Thyroid gland (tissue), 4 donors: Measurements from ENCODE around the gene LCNL1.

Source experiments
- POLR2A ChIP-seq, 2 donors: fragments of 450-650 bp; IDR thresholded peaks; one replicate each; pipeline ENCODE4 v1.6.1; 2017; ENCODE audit warnings: antibody characterized with exemption in 2 of 2, mild to moderate bottlenecking in 2 of 2, moderate library complexity in 1 of 2
- TF ChIP-seq, protein P1 (sequence below), 6 experiments: fragments of 200-600 bp in 3 of 6; fragments of 450-650 bp in 3 of 6; sonication (generic) in 3 of 6; IDR thresholded peaks; one replicate each; pipeline ENCODE4 v1.5.1; 2016 to 2019; ENCODE audit warnings: antibody characterized with exemption in 6 of 6, mild to moderate bottlenecking in 2 of 6, inconsistent platforms in 1 of 6, moderate library complexity in 1 of 6

DNA sequence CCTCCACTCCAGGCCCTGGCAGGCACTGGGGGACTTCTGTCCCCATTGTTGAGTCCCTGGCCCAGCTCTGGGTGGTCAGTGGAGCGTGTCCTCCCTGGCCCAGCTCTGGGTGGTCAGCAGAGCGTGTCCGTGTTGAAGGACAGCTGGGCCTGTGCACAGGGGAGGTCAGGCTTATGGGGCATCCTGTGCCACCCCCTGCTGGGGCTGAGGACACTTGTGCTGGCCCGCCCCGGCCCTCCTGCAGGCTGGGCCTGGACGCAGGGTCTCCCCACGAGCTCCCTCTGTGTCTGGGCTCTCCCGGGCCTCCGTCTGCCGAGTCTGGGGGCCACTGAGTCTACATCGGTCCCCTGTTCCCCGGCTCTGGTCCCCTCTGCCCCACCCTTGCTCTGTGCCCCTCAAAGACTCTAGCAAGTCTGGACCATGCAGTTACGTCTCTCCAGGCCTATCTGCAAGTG is 25.1 kb downstream of the LCNL1 start:
- TF ChIP-seq, protein P1, sequence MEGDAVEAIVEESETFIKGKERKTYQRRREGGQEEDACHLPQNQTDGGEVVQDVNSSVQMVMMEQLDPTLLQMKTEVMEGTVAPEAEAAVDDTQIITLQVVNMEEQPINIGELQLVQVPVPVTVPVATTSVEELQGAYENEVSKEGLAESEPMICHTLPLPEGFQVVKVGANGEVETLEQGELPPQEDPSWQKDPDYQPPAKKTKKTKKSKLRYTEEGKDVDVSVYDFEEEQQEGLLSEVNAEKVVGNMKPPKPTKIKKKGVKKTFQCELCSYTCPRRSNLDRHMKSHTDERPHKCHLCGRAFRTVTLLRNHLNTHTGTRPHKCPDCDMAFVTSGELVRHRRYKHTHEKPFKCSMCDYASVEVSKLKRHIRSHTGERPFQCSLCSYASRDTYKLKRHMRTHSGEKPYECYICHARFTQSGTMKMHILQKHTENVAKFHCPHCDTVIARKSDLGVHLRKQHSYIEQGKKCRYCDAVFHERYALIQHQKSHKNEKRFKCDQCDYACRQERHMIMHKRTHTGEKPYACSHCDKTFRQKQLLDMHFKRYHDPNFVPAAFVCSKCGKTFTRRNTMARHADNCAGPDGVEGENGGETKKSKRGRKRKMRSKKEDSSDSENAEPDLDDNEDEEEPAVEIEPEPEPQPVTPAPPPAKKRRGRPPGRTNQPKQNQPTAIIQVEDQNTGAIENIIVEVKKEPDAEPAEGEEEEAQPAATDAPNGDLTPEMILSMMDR (IDR thresholded peaks at IDR 0.05) = peak in 1 of 6 experiments; percentile 37
- no peak for TF ChIP-seq POLR2A (IDR thresholded peaks at IDR 0.05)
